ENCODE data around the gene PDE4D.

The PDE4D gene

GRCh38 chr5:59143926-59144333 lies 749.6 kb downstream of the PDE4D start:
- no peak overlapping the region for H3K4me3 ChIP-seq (ENCODE audit: low read depth, low read length)
- no peak for DNase-seq (ENCODE audit: low read depth, low spot score)
- no peak for TF ChIP-seq CTCF (IDR thresholded peaks at IDR 0.05; ENCODE audit: low read depth, low read length)
- in situ Hi-C loops (cut with HindIII; ENCODE audit: low sequenced_read_pairs): no loop called here

- DNase-seq (ENCODE audit: low read depth, low spot score): no peak
- no peak for TF ChIP-seq CTCF (IDR thresholded peaks at IDR 0.05; ENCODE audit: low read depth, low read length)
- in situ Hi-C loops (cut with HindIII; ENCODE audit: low sequenced_read_pairs): no loop called here
- no peak overlapping the region for H3K4me3 ChIP-seq (ENCODE audit: low read depth, low read length)
Observed at GRCh38 chr5:59142927-59143326, 750.6 kb downstream of the PDE4D start.

GRCh38 chr5:59142138-59142537 lies 751.4 kb downstream of the PDE4D start:
- TF ChIP-seq CTCF (IDR thresholded peaks at IDR 0.05; ENCODE audit: low read depth, low read length): no peak
- in situ Hi-C loops (cut with HindIII; ENCODE audit: low sequenced_read_pairs): no loop called here
- DNase-seq (ENCODE audit: low read depth, low spot score): no peak
- H3K4me3 ChIP-seq (ENCODE audit: low read depth, low read length): no peak overlapping the region

GRCh38 chr5:59140133-59140532 lies 753.4 kb downstream of the PDE4D start:
- in situ Hi-C loops (cut with HindIII; ENCODE audit: low sequenced_read_pairs): no loop called here
- H3K4me3 ChIP-seq (ENCODE audit: low read depth, low read length): no peak overlapping the region
- TF ChIP-seq CTCF (IDR thresholded peaks at IDR 0.05; ENCODE audit: low read depth, low read length): no peak
- DNase-seq (ENCODE audit: low read depth, low spot score): no peak

- in situ Hi-C loops (cut with HindIII; ENCODE audit: low sequenced_read_pairs): no loop called here
- H3K4me3 ChIP-seq (ENCODE audit: low read depth, low read length): no peak overlapping the region
- no peak for DNase-seq (ENCODE audit: low read depth, low spot score)
- no peak for TF ChIP-seq CTCF (IDR thresholded peaks at IDR 0.05; ENCODE audit: low read depth, low read length)
Observed at GRCh38 chr5:59139695-59140094, 753.8 kb downstream of the PDE4D start.

GRCh38 chr5:59138509-59138908 lies 755.0 kb downstream of the PDE4D start:
- no peak for DNase-seq (ENCODE audit: low read depth, low spot score)
- H3K4me3 ChIP-seq (ENCODE audit: low read depth, low read length): no peak overlapping the region
- in situ Hi-C loops (cut with HindIII; ENCODE audit: low sequenced_read_pairs): no loop called here
- no peak for TF ChIP-seq CTCF (IDR thresholded peaks at IDR 0.05; ENCODE audit: low read depth, low read length)

- TF ChIP-seq CTCF (IDR thresholded peaks at IDR 0.05; ENCODE audit: low read depth, low read length): no peak
- no peak overlapping the region for H3K4me3 ChIP-seq (ENCODE audit: low read depth, low read length)
- in situ Hi-C loops (cut with HindIII; ENCODE audit: low sequenced_read_pairs): no loop called here
- no peak for DNase-seq (ENCODE audit: low read depth, low spot score)
Observed at GRCh38 chr5:59137846-59138245, 755.7 kb downstream of the PDE4D start.

Data from astrocyte of the spinal cord (primary cell).